Gastrocnemius medialis (tissue), 4 donors: ENCODE data around the gene MRC2. TPM values are rescaled to one million over a fixed set of nuclear protein-coding genes. Genes with fewer than 3 reads are reported as not detected.

ENCODE experiments used
- ATAC-seq, 2 donors: fragments of 150-250 bp; one replicate each; pipeline ENCODE4 v1.9.1; 2016
- DNase-seq, 2 donors: peaks; one replicate each; pipeline ENCODE4 v3.0.0-alpha.2; 2019
- H3K27ac ChIP-seq, 4 donors: fragments of 200-600 bp; sonication (generic); 1 replicate in 1 of 4; 2 replicates in 3 of 4; pipeline ENCODE4 v1.5.1; 2016 to 2018; ENCODE audit warnings: mild to moderate bottlenecking in 2 of 4, moderate library complexity in 1 of 4
- H3K27me3 ChIP-seq, 3 donors: fragments of 200-600 bp; sonication (generic) in 2 of 3; 1 replicate in 1 of 3; 2 replicates in 2 of 3; pipeline versions ENCODE4 v1.5.1 to v1.6.0; 2016 to 2019; ENCODE audit warnings: mild to moderate bottlenecking in 1 of 3, moderate library complexity in 1 of 3
- H3K36me3 ChIP-seq, 2 donors: fragments of 200-600 bp; sonication (generic) in 1 of 2; one replicate each; pipeline ENCODE4 v1.5.1; 2017 to 2018
- H3K4me1 ChIP-seq, 2 donors: fragments of 200-600 bp; sonication (generic) in 1 of 2; one replicate each; pipeline ENCODE4 v1.5.1; 2016 to 2017; ENCODE audit warnings: mild to moderate bottlenecking in 2 of 2
- H3K4me3 ChIP-seq, 4 donors: fragments of 200-600 bp; sonication (generic) in 3 of 4; 1 replicate in 1 of 4; 2 replicates in 3 of 4; pipeline ENCODE4 v1.5.1; 2016 to 2019; ENCODE audit warnings: mild to moderate bottlenecking in 2 of 4
- H3K9me3 ChIP-seq, 3 donors: fragments of 200-600 bp; sonication (generic) in 2 of 3; 1 replicate in 1 of 3; 2 replicates in 2 of 3; pipeline ENCODE4 v1.5.1; 2016 to 2019
- in situ Hi-C, 4 donors: fragments of 200-750 bp; cut with MboI; loops; one replicate each; pipeline versions ENCODE4 v1.15.0 to v1.8.0; 2017; ENCODE audit warnings: low sequenced_read_pairs in 4 of 4
- intact Hi-C: fragments of 100-400 bp; cut with DNase I; formaldehyde crosslinking; loops from one replicate; pipeline ENCODE4 v1.15.1; 2023; ENCODE audit warnings: low total_unique reads
- total RNA-seq, 4 donors: library from RNA; depleted of rRNA; stranded (reverse); fragments of >200 nt; gene quantifications; one replicate each; pipeline versions ENCODE4 v1.1.0 to v1.2.3, GENCODE V29; 2016
- TF ChIP-seq, protein P1 (sequence below), 5 experiments: fragments of 450-650 bp in 3 of 5; fragments of 200-600 bp in 2 of 5; sonication (generic) in 2 of 5; IDR thresholded peaks in 4 of 5; conservative IDR thresholded peaks in 1 of 5; 1 replicate in 4 of 5; 2 replicates in 1 of 5; pipeline ENCODE4 v1.5.1; 2016 to 2019; ENCODE audit warnings: antibody characterized with exemption in 5 of 5, mild to moderate bottlenecking in 3 of 5, moderate library complexity in 3 of 5

Gene MRC2
- total RNA-seq, 4 donors from 2014 or later = 4.8 to 15.0 (median 5.5) TPM

DNA sequence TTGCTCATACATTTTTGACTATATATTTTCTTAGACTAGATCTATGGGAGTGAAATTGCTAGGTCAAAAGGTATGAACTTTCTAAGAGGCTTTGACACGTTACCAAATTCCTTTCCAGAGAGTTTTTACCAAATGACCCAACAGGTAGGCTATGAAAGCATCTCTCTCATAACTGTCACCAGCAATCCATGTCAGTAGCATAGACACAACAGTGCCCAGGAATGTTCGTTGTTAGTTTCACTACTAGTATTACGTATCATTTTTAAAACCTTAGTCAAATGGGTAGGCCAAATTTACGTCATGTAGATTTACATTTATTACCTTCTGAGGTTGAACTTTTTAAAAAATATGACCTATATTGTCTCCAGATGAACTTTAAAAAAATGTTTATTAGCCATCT is 113.8 kb downstream of the MRC2 start:
- Histone ChIP-seq H3K4me1 (no peaks in the 10 kb centered on the region), H3K27ac (no peak overlapping the region), H3K4me3 (no peak overlapping the region), H3K36me3 (no peaks in the 10 kb centered on the region), H3K9me3 (no peaks in the 10 kb centered on the region), H3K27me3 (no peaks in the 10 kb centered on the region)
- intact Hi-C loops (no loop called here), in situ Hi-C loops (loop anchor here in 1 of 4 donors (10.0 kb wide), 1 partner anchor 64 kb away; the partner anchor contains the start of gene MARCHF10)
- TF ChIP-seq, protein P1, sequence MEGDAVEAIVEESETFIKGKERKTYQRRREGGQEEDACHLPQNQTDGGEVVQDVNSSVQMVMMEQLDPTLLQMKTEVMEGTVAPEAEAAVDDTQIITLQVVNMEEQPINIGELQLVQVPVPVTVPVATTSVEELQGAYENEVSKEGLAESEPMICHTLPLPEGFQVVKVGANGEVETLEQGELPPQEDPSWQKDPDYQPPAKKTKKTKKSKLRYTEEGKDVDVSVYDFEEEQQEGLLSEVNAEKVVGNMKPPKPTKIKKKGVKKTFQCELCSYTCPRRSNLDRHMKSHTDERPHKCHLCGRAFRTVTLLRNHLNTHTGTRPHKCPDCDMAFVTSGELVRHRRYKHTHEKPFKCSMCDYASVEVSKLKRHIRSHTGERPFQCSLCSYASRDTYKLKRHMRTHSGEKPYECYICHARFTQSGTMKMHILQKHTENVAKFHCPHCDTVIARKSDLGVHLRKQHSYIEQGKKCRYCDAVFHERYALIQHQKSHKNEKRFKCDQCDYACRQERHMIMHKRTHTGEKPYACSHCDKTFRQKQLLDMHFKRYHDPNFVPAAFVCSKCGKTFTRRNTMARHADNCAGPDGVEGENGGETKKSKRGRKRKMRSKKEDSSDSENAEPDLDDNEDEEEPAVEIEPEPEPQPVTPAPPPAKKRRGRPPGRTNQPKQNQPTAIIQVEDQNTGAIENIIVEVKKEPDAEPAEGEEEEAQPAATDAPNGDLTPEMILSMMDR (IDR thresholded peaks at IDR 0.05 in 4 of 5, conservative IDR thresholded peaks at IDR 0.05 in 1 of 5) = no peak
- no peak for DNase-seq
- no peak for ATAC-seq

Other genes starting within 250 kb of the MRC2 start
- gene EFCAB3, start 247.1 kb upstream of the MRC2 start, total RNA-seq = not detected
- gene METTL2A, start 203.8 kb upstream of the MRC2 start, total RNA-seq = 10 to 100 TPM; 11.9 to 16.2 (median 12.5) TPM
- 10 to 100 TPM; 28.7 to 51.1 (median 47.3) TPM for gene TLK2, start 148.8 kb upstream of the MRC2 start, total RNA-seq
- gene MARCHF10, start 180.6 kb downstream of the MRC2 start, total RNA-seq = not detected